Gastrocnemius medialis (tissue), 4 donors: ENCODE measurements around the gene GAREM1.

Experiments used
- POLR2A ChIP-seq, 2 donors: fragments of 450-650 bp; IDR thresholded peaks; one replicate each; pipeline ENCODE4 v1.6.1; 2017; ENCODE audit warnings: antibody characterized with exemption in 2 of 2, mild to moderate bottlenecking in 2 of 2, moderate library complexity in 2 of 2
- TF ChIP-seq, protein P1 (sequence below), 5 experiments: fragments of 450-650 bp in 3 of 5; fragments of 200-600 bp in 2 of 5; sonication (generic) in 2 of 5; IDR thresholded peaks in 4 of 5; conservative IDR thresholded peaks in 1 of 5; 1 replicate in 4 of 5; 2 replicates in 1 of 5; pipeline ENCODE4 v1.5.1; 2016 to 2019; ENCODE audit warnings: antibody characterized with exemption in 5 of 5, mild to moderate bottlenecking in 3 of 5, moderate library complexity in 3 of 5

GRCh38 chr18:32386471-32386870, 84.2 kb downstream of the GAREM1 start:
- TF ChIP-seq, protein P1, sequence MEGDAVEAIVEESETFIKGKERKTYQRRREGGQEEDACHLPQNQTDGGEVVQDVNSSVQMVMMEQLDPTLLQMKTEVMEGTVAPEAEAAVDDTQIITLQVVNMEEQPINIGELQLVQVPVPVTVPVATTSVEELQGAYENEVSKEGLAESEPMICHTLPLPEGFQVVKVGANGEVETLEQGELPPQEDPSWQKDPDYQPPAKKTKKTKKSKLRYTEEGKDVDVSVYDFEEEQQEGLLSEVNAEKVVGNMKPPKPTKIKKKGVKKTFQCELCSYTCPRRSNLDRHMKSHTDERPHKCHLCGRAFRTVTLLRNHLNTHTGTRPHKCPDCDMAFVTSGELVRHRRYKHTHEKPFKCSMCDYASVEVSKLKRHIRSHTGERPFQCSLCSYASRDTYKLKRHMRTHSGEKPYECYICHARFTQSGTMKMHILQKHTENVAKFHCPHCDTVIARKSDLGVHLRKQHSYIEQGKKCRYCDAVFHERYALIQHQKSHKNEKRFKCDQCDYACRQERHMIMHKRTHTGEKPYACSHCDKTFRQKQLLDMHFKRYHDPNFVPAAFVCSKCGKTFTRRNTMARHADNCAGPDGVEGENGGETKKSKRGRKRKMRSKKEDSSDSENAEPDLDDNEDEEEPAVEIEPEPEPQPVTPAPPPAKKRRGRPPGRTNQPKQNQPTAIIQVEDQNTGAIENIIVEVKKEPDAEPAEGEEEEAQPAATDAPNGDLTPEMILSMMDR (IDR thresholded peaks at IDR 0.05 in 4 of 5, conservative IDR thresholded peaks at IDR 0.05 in 1 of 5), result no peak
- no peak for TF ChIP-seq POLR2A (IDR thresholded peaks at IDR 0.05)
